Measurements from ENCODE around the gene TOPBP1.
A peak's percentile ranks its signal among the peaks of the same experiment; 100 is the strongest.
"Not testable (repeated sequence)": the region's sequence is repeated elsewhere in the genome, so short reads cannot be mapped to it uniquely, and the experiment has no call there.

Gene TOPBP1

GRCh38 chr3:133570139-133570936 lies 91.4 kb downstream of the TOPBP1 start:
- Histone ChIP-seq H3K27me3 (ENCODE audit: low read depth) (no peaks in the 10 kb centered on the region), H3K4me1 (peaks cover 7% of the 10 kb centered on the region), H3K9me3 (no peaks in the 10 kb centered on the region), H3K36me3 (replicated peaks) (peaks cover 9% of the 10 kb centered on the region), H3K4me3 (no peak overlapping the region)
- no peak for DNase-seq (ENCODE audit: low spot score in 2 of 2)
- in situ Hi-C loops (cut with MboI; ENCODE audit: low sequenced_read_pairs), result loop anchor here (10.0 kb wide), 1 partner anchor 116 kb away; no protein-coding TSS in a partner anchor

GRCh38 chr3:133568294-133569014 lies 93.3 kb downstream of the TOPBP1 start:
- Histone ChIP-seq H3K27me3 (ENCODE audit: low read depth) (no peaks in the 10 kb centered on the region), H3K4me3 (no peak overlapping the region), H3K9me3 (no peaks in the 10 kb centered on the region), H3K4me1 (peaks cover 15% of the 10 kb centered on the region), H3K36me3 (replicated peaks) (no peaks in the 10 kb centered on the region)
- in situ Hi-C loops (cut with MboI; ENCODE audit: low sequenced_read_pairs), result no loop called here
- DNase-seq (ENCODE audit: low spot score in 2 of 2), result no peak

- H3K36me3 ChIP-seq (replicated peaks), result no peaks in the 10 kb centered on the region
- peaks cover 9% of the 10 kb centered on the region for H3K4me1 ChIP-seq
- no peaks in the 10 kb centered on the region for H3K27me3 ChIP-seq (ENCODE audit: low read depth)
- in situ Hi-C loops (cut with MboI; ENCODE audit: low sequenced_read_pairs), result no loop called here
- H3K4me3 ChIP-seq, result no peak overlapping the region
- DNase-seq (ENCODE audit: low spot score in 2 of 2), result no peak
- H3K9me3 ChIP-seq, result no peaks in the 10 kb centered on the region
Observed at GRCh38 chr3:133563816-133564215, 97.9 kb downstream of the TOPBP1 start.

GRCh38 chr3:133563186-133563591 lies 98.6 kb downstream of the TOPBP1 start:
- Histone ChIP-seq H3K9me3 (no peaks in the 10 kb centered on the region), H3K27me3 (ENCODE audit: low read depth) (no peaks in the 10 kb centered on the region), H3K36me3 (replicated peaks) (no peaks in the 10 kb centered on the region), H3K4me3 (no peak overlapping the region), H3K4me1 (peaks cover 9% of the 10 kb centered on the region)
- in situ Hi-C loops (cut with MboI; ENCODE audit: low sequenced_read_pairs), result no loop called here
- no peak for DNase-seq (ENCODE audit: low spot score in 2 of 2)

GRCh38 chr3:133562376-133562775 lies 99.4 kb downstream of the TOPBP1 start:
- in situ Hi-C loops (cut with MboI; ENCODE audit: low sequenced_read_pairs), result no loop called here
- no peak for DNase-seq (ENCODE audit: low spot score in 2 of 2)
- no peaks in the 10 kb centered on the region for H3K36me3 ChIP-seq (replicated peaks)
- H3K4me1 ChIP-seq, result peaks cover 9% of the 10 kb centered on the region
- H3K4me3 ChIP-seq, result no peak overlapping the region
- no peaks in the 10 kb centered on the region for H3K27me3 ChIP-seq (ENCODE audit: low read depth)
- H3K9me3 ChIP-seq, result no peaks in the 10 kb centered on the region

GRCh38 chr3:133561679-133562078 lies 100.1 kb downstream of the TOPBP1 start:
- H3K36me3 ChIP-seq (replicated peaks), result no peaks in the 10 kb centered on the region
- no peaks in the 10 kb centered on the region for H3K9me3 ChIP-seq
- H3K4me1 ChIP-seq, result peaks cover 9% of the 10 kb centered on the region
- H3K4me3 ChIP-seq, result no peak overlapping the region
- in situ Hi-C loops (cut with MboI; ENCODE audit: low sequenced_read_pairs), result no loop called here
- no peaks in the 10 kb centered on the region for H3K27me3 ChIP-seq (ENCODE audit: low read depth)
- no peak for DNase-seq (ENCODE audit: low spot score in 2 of 2)

GRCh38 chr3:133551589-133551988 lies 110.2 kb downstream of the TOPBP1 start:
- H3K4me1 ChIP-seq; in situ Hi-C loops (cut with MboI; ENCODE audit: low sequenced_read_pairs); H3K36me3 ChIP-seq (replicated peaks); H3K27me3 ChIP-seq (ENCODE audit: low read depth); H3K4me3 ChIP-seq; H3K9me3 ChIP-seq: not testable (repeated sequence)
- DNase-seq (ENCODE audit: low spot score in 2 of 2), result peak in 1 of 2 experiments; percentile 19
